B cell (primary cell): ENCODE data around the gene VWA1. TPM values are rescaled to one million over a fixed set of nuclear protein-coding genes. Genes with fewer than 3 reads are reported as not detected.
A peak's percentile ranks its signal among the peaks of the same experiment; 100 is the strongest.

Source experiments
- ATAC-seq: fragments of 200-7000 bp; cut with Tn5 transposase; one replicate; pipeline ENCODE4 v1.10.0; 2021; ENCODE audit warnings: low read depth, mild to moderate bottlenecking, moderate number of reproducible peaks, moderate library complexity
- CTCF ChIA-PET: fragments of 350-600 bp; sonication (Branson Sonifier 250); formaldehyde crosslinking; loops from one replicate; lab custom pipeline; 2021; ENCODE audit warnings: antibody characterized with exemption, inconsistent platforms; lab: Charles Lee
- POLR2A ChIA-PET: fragments of 350-600 bp; sonication (Branson Sonifier 250); formaldehyde crosslinking; loops from one replicate; lab custom pipeline; 2021; ENCODE audit warnings: antibody characterized with exemption; lab: Charles Lee
- DNase-seq: peaks from one replicate; pipeline ENCODE4 v3.0.0; 2013
- H2AFZ ChIP-seq: 2 replicates; pipeline ENCODE4 v1.6.1; 2012; ENCODE audit warnings: mild to moderate bottlenecking, low read depth, low read length; ENCODE audit not compliant: insufficient read depth, poor library complexity, severe bottlenecking
- H3K27ac ChIP-seq, 2 donors: 1 replicate in 1 of 2; 2 replicates in 1 of 2; pipeline ENCODE4 v1.5.1; 2012 to 2013; ENCODE audit warnings: low read length in 2 of 2, mild to moderate bottlenecking in 2 of 2, moderate library complexity in 1 of 2
- H3K27me3 ChIP-seq, 4 experiments: fragments of 200-600 bp in 1 of 4; sonication (generic) in 1 of 4; replicated peaks in 1 of 4; 1 replicate in 2 of 4; 2 replicates in 2 of 4; pipeline versions ENCODE4 v1.6.1 to v1.7.0; 2013 to 2016; ENCODE audit warnings: low read length in 3 of 4, mild to moderate bottlenecking in 2 of 4, mixed read lengths in 1 of 4, moderate library complexity in 1 of 4; ENCODE audit not compliant: insufficient read depth in 4 of 4, control insufficient read depth in 3 of 4; ENCODE audit errors: control extremely low read depth in 1 of 4
- H3K36me3 ChIP-seq, 2 experiments: replicated peaks in 1 of 2; 1 replicate in 1 of 2; 2 replicates in 1 of 2; pipeline versions ENCODE4 v1.6.1 to v1.7.1; 2013; ENCODE audit warnings: low read length in 1 of 2; ENCODE audit not compliant: insufficient read depth in 2 of 2, control insufficient read depth in 1 of 2; ENCODE audit errors: control extremely low read depth in 1 of 2, extremely low read depth in 1 of 2
- H3K4me1 ChIP-seq, 2 donors: fragments of 200-600 bp in 1 of 2; sonication (generic) in 1 of 2; 1 replicate in 1 of 2; 2 replicates in 1 of 2; pipeline versions ENCODE4 v1.5.1 to v1.6.1; 2013 to 2017; ENCODE audit warnings: low read length in 2 of 2; ENCODE audit not compliant: control insufficient read depth in 2 of 2, insufficient read depth in 2 of 2
- H3K4me2 ChIP-seq: replicated peaks from 2 replicates; pipeline ENCODE3; 2012; ENCODE audit warnings: mild to moderate bottlenecking, low read depth, low read length; ENCODE audit not compliant: poor library complexity, severe bottlenecking
- H3K4me3 ChIP-seq, 5 experiments: fragments of 200-600 bp in 1 of 5; sonication (generic) in 1 of 5; 1 replicate in 3 of 5; 2 replicates in 2 of 5; pipeline versions ENCODE4 v1.5.1 to v1.7.0; 2011 to 2016; ENCODE audit warnings: low read length in 4 of 5, mild to moderate bottlenecking in 4 of 5, low read depth in 2 of 5, control low read depth in 1 of 5, moderate library complexity in 1 of 5; ENCODE audit not compliant: insufficient read depth in 1 of 5; ENCODE audit errors: control extremely low read depth in 1 of 5, extremely low read depth in 1 of 5
- H3K79me2 ChIP-seq: fragments of 200-600 bp; sonication (generic); one replicate; pipeline ENCODE4 v1.6.0; 2016; ENCODE audit warnings: low read length; ENCODE audit not compliant: control insufficient read depth, insufficient read depth
- H3K9ac ChIP-seq: fragments of 200-600 bp; sonication (generic); 2 replicates; pipeline ENCODE4 v1.6.1; 2017; ENCODE audit warnings: mild to moderate bottlenecking, low read length, moderate library complexity
- H3K9me3 ChIP-seq, 3 donors: one replicate each; pipeline versions ENCODE4 v1.6.1 to v1.7.1; 2013; ENCODE audit warnings: low read length in 2 of 3; ENCODE audit not compliant: control insufficient read depth in 2 of 3, insufficient read depth in 1 of 3; ENCODE audit errors: control extremely low read depth in 1 of 3
- H4K20me1 ChIP-seq: 2 replicates; pipeline ENCODE4 v1.6.0; 2012; ENCODE audit warnings: mild to moderate bottlenecking, low read length; ENCODE audit not compliant: insufficient read depth, control insufficient read depth, poor library complexity, severe bottlenecking
- H3K27ac Mint-ChIP-seq: one replicate; pipeline ENCODE4 v1.8.0; 2021; ENCODE audit warnings: mixed read lengths
- H3K27me3 Mint-ChIP-seq: one replicate; pipeline ENCODE4 v1.8.0; 2021; ENCODE audit warnings: mixed read lengths
- H3K4me1 Mint-ChIP-seq: one replicate; pipeline ENCODE4 v1.8.0; 2021; ENCODE audit warnings: mixed read lengths
- H3K4me3 Mint-ChIP-seq: one replicate; pipeline ENCODE4 v1.8.0; 2021; ENCODE audit warnings: mixed read lengths
- H3K9me3 Mint-ChIP-seq: one replicate; pipeline ENCODE4 v1.8.0; 2022; ENCODE audit warnings: mixed read lengths; ENCODE audit not compliant: insufficient read depth
- EZH2 ChIP-seq: IDR thresholded peaks from 2 replicates; pipeline ENCODE4 v1.6.1; 2012; ENCODE audit warnings: borderline replicate concordance, low read depth, mild to moderate bottlenecking, moderate library complexity, low read length; ENCODE audit not compliant: insufficient read depth, poor library complexity, severe bottlenecking
- WGBS: methylation state at CpG from one replicate; pipeline ENCODE4 v1.1.5; 2013; ENCODE audit warnings: missing lambda C conversion rate; ENCODE audit not compliant: insufficient coverage; 5-methylcytosine and 5-hydroxymethylcytosine counted together
- intact Hi-C: fragments of 100-400 bp; cut with micrococcal nuclease; formaldehyde crosslinking; loops from one replicate; pipeline ENCODE4 v1.10.0; 2022
- polyA plus RNA-seq: library from polyadenylated mRNA; depleted of rRNA; stranded (reverse); fragments of >200 nt; gene quantifications from 2 replicates; pipeline ENCODE4 v1.2.3, GENCODE V29; 2012
- total RNA-seq, 2 donors: library from RNA; stranded (reverse); fragments of 120-200 nt in 1 of 2; gene quantifications; 1 replicate in 1 of 2; 2 replicates in 1 of 2; pipeline versions ENCODE4 v1.2.3 to v1.2.4, GENCODE V29; 2013 to 2022
- TF ChIP-seq, protein P1 (sequence below): fragments of 200-600 bp; IDR thresholded peaks from one replicate; pipeline ENCODE4 v1.8.0; 2022; ENCODE audit warnings: antibody characterized with exemption, mild to moderate bottlenecking

Gene VWA1
- total and polyA plus RNA-seq, 2 donors (not counting 1 experiment from before 2014, with no cell fraction given) = 0.09 TPM; not detected in 1

DNA sequence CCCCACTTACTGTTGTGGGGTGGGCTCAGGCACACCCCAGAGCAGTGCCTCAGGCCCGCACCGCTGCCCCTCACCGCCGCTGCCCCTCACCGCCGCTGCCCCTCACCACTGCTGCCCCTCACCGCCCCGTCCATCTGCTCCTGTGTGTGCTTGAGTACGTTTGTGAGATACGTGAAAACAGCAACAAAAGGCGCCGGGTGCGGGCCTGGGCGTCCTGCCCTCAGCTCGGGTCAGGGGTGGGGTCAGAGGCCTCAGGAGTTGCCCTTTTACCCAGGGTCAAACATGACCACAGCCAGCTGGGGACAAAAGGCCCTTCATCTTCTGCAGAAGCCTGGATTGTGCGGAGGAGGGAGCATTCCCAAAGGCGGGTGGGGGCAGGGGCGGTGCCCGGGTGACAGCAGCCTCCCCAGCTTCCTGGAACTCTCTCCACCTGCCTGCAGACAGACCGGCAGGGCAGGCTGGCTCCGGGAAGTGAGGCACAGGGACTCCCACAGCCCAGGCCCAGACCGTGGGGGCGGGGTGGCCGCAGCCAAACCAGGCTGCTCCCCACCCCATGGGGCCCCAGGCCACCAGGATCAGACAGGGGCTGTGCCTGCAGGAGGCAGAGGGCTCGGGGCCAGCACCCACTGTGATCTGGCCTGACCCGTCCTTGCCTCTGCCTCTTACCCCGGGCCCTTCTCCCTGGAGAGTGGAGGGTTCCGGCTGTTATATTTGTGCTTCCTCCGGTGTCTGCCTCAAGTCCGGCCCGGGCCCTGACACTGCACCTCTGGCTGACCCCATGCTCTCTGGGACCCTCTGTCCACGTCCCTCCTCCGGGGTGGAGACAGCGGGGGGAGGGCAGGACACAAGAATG, 2.3 kb upstream of the VWA1 start:
- peaks cover 14% of the 10 kb centered on the region for H3K4me1 Mint-ChIP-seq
- H3K4me3 Mint-ChIP-seq = no peak overlapping the region
- peak overlapping the region; percentile 86 for H3K4me2 ChIP-seq
- intact Hi-C loops = no loop called here
- H3K9ac ChIP-seq = no peak overlapping the region
- H3K27me3 Mint-ChIP-seq = peaks cover 29% of the 10 kb centered on the region
- no peak overlapping the region for H3K27ac ChIP-seq
- H3K27me3 ChIP-seq = peaks cover 0 to 70% (median 34%) of the 10 kb centered on the region in 4 experiments
- H3K9me3 Mint-ChIP-seq = no peaks in the 10 kb centered on the region
- no peak overlapping the region for H3K4me3 ChIP-seq
- ChIA-PET POLR2A (no interaction called here), CTCF (no interaction called here)
- DNase-seq = peak; percentile 42
- no peak for ATAC-seq
- peaks cover 0 to 32% (median 0%) of the 10 kb centered on the region in 3 donors for H3K9me3 ChIP-seq
- no peaks in the 10 kb centered on the region for H4K20me1 ChIP-seq
- H2AFZ ChIP-seq = peak overlapping the region; percentile 14
- H3K79me2 ChIP-seq = no peaks in the 10 kb centered on the region
- no peaks in the 10 kb centered on the region for H3K36me3 ChIP-seq
- peaks cover 35% of the 10 kb centered on the region in 2 donors for H3K4me1 ChIP-seq
- H3K27ac Mint-ChIP-seq = no peak overlapping the region
- WGBS = 42% methylated on average over 32 of the region's 34 CpGs
- TF ChIP-seq, protein P1, sequence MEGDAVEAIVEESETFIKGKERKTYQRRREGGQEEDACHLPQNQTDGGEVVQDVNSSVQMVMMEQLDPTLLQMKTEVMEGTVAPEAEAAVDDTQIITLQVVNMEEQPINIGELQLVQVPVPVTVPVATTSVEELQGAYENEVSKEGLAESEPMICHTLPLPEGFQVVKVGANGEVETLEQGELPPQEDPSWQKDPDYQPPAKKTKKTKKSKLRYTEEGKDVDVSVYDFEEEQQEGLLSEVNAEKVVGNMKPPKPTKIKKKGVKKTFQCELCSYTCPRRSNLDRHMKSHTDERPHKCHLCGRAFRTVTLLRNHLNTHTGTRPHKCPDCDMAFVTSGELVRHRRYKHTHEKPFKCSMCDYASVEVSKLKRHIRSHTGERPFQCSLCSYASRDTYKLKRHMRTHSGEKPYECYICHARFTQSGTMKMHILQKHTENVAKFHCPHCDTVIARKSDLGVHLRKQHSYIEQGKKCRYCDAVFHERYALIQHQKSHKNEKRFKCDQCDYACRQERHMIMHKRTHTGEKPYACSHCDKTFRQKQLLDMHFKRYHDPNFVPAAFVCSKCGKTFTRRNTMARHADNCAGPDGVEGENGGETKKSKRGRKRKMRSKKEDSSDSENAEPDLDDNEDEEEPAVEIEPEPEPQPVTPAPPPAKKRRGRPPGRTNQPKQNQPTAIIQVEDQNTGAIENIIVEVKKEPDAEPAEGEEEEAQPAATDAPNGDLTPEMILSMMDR = no peak
- no peak for TF ChIP-seq EZH2

DNA sequence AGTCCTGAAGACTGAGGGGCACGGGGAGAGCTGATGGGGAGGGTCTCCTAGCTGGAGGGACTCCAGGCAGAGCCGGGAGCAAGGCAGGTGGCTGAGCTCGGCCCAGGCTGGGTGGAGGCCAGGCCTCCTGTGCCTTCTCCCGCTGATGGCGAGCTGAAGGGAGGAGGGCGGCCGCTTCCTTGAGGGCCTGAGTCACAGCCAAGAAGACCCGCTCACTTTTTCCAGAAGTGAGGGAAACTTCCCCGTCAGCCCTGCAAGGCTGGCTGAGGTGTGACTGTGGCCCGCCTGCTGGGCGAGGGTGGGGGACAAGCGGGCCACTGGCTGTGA, 1.7 kb upstream of the VWA1 start:
- Histone ChIP-seq H3K4me1 (peaks cover 35% of the 10 kb centered on the region in 2 donors), H3K27me3 (peaks cover 0 to 71% (median 36%) of the 10 kb centered on the region in 4 experiments), H3K36me3 (no peaks in the 10 kb centered on the region), H4K20me1 (no peaks in the 10 kb centered on the region), H3K9me3 (peaks cover 0 to 31% (median 0%) of the 10 kb centered on the region in 3 donors), H3K27ac (no peak overlapping the region), H3K4me3 (no peak overlapping the region), H2AFZ (peak overlapping the region; percentile 14), H3K9ac (no peak overlapping the region), H3K4me2 (peak overlapping the region; percentile 86), H3K79me2 (no peaks in the 10 kb centered on the region)
- TF ChIP-seq, protein P1 = no peak
- TF ChIP-seq EZH2 = no peak
- intact Hi-C loops = no loop called here
- H3K27me3 Mint-ChIP-seq = peaks cover 28% of the 10 kb centered on the region
- H3K4me1 Mint-ChIP-seq = peaks cover 12% of the 10 kb centered on the region
- peak; percentile 44 for DNase-seq
- WGBS = 5% methylated on average over 12 of the region's 12 CpGs
- no peaks in the 10 kb centered on the region for H3K9me3 Mint-ChIP-seq
- CTCF ChIA-PET = no interaction called here
- POLR2A ChIA-PET = no interaction called here
- ATAC-seq = no peak
- no peak overlapping the region for H3K27ac Mint-ChIP-seq
- no peak overlapping the region for H3K4me3 Mint-ChIP-seq
